DMS 273 treated with DMSO at 0.1 percent for 48 hours (cell line): ENCODE measurements around the gene INO80C.

Source experiments
- DNase-seq: peaks from one replicate; lab custom pipeline; 2025; lab: John Stamatoyannopoulos, UW

The INO80C gene

GRCh38 chr18:35513181-35513936 is 15.6 kb upstream of the INO80C start:
- no peak for DNase-seq

DNA sequence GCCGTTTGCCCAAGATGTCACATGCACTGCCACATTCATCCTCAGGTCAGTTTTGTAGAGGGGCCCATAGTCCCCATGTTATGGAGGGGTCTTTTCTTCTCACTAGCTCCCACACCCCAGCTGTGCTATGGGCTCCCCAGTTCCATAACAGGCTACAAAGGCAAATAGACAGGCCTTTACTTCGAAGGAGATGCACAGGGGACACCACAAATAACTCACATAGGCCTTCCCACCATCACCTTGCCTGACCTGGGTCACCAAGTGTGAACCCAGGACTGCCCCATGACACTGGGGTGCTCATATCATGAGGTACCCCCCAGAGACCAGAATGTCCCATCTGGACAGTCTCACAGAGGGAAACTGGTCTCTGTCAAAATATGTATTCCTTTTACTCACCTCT is 15.0 kb upstream of the INO80C start:
- no peak for DNase-seq

- no peak for DNase-seq
Measured at GRCh38 chr18:35511833-35512232, 14.1 kb upstream of the INO80C start.

GRCh38 chr18:35511428-35511827 is 13.7 kb upstream of the INO80C start:
- no peak for DNase-seq

- no peak for DNase-seq
Measured at GRCh38 chr18:35510076-35510651, 12.4 kb upstream of the INO80C start.

DNA sequence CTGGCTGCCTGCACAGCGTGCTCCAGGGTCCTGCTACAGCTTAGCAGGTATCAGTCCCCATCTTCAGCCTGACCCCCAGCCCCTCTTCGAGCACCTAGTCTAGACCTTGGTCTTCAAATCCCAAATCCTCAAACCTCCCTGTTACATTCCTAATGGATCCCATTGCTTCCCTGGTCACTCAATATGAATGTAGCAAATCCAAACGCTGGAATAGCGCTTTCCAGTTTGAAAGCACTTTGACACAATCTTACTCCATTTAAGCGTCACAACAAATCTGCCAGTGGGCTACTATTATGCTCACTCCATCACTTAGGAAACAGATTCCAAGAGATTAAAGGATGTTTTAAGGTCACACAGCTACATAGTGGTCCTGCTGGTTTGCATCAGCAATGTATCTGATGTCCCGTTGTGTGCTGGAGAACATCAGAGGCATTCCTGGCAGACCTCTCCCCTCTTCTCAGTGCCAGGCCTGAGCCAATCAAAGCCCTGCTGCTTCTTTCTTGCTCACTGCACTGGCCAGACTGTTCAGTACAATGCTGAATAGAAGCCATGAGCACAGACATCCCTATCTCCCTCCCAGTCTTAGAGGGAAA is 11.1 kb upstream of the INO80C start:
- no peak for DNase-seq

- DNase-seq: no peak
Measured at GRCh38 chr18:35508030-35508429, 10.3 kb upstream of the INO80C start.

DNA sequence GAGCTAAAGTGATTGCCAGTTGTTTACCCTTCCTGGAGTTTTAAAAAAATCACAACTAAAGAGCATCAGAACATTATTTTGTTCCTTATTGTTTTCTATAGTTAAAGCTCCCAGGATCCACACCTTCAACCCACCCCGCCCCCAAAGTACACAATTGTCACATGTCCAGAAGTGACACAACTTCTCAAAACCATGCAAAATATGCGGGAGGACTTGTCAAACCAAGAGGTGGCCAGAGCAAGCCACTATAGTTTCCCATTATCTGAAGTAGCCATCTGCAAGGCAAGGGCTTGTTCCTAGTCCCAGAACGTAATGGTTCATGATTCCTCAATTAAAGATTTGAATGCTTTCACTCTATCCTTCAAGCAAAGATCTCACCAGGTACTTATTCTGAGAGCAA is 9.9 kb upstream of the INO80C start:
- no peak for DNase-seq

DNA sequence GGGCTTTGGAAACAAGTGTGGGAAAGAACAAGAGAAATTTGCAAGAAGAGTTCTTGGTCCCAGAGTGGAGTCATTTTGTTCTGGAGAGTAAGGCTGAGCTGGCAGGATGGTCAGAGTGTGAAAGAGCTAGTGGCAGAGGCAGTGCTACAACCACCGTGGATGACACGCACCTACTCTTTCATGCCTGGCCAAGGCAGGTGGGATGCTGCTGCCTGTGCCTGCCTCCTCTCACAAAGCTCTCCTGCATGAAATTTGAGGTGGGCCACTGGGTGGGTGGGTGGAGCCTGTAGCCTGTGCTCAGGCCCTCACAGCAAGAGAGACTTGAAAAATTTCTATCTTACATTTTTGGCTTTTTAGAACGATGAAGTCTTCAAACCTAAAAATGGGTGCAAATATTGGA is 9.4 kb upstream of the INO80C start:
- no peak for DNase-seq

GRCh38 chr18:35506024-35506712 is 8.4 kb upstream of the INO80C start:
- DNase-seq: no peak

- no peak for DNase-seq
Measured at GRCh38 chr18:35504996-35505395, 7.2 kb upstream of the INO80C start.

GRCh38 chr18:35502052-35502451 is 4.3 kb upstream of the INO80C start:
- DNase-seq: no peak

DNA sequence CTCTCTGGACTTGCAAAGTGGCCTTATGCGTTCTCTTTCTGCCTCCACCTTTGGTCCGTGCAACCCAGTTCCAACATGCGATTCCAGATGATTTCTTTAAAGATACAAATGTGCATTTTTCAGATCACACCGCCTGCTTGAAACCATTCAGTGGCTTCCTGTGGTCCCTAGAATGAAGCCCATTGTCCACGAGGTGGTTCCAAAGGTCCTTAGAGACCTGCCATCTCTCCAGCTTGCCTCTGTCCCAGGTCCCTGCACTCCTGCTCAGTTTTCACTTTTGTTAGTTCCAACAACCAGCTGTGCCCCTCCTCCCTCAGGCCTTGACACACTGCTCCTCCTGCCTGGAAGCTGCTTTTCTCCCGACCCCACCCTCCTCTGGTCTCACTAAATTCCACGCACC is 3.6 kb upstream of the INO80C start:
- DNase-seq: no peak

- no peak for DNase-seq
Measured at GRCh38 chr18:35500113-35500512, 2.4 kb upstream of the INO80C start.

- DNase-seq: no peak
Measured at GRCh38 chr18:35497027-35497369, 762 bp downstream of the INO80C start.

- DNase-seq: no peak
Measured at GRCh38 chr18:35495536-35496314, 2.0 kb downstream of the INO80C start.

DNA sequence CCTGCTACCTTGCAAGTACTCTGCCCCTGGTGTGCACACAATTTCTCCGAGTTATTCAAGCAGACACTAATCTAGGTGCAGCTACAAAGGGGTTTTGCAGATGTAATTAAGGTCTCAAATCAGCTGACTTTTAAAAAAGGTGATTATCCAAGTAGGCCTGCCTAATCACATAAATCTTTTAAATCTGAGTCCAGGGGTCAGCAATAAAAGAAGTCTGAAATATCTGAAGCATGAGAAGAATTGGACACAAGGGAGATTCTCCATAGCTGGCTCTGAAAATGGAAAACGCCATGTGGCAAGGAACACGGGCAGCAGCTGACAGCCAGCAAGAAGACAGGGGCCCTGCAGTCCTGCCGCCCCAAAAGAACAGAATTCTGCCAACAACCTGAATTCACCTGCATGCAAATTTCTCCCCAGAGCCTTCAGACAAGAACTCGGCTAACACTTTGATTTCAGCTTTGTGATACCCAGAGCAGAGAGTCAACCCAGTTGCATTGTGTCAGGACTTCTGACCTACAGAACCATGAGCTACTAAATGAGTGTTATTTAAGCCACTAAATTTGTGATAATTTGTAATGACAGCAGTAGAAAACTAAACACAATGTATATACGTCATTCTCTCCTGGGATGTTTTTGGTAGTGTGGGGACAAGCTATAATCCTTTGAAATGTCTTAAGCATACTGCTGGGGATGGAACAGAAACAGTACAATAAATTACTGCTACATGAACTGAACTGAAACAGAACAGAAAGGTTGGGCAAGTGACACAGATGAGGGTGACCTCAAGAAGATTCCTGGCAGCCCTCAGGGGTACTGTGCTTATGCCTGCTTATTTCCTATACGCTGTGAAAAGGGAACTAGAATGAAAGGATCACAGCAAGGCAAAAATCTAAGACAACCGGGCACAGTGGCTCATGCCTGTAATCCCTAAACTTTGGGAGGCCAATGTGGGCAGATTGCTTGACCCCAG is 3.2 kb downstream of the INO80C start:
- DNase-seq: no peak

GRCh38 chr18:35491700-35492077 is 6.1 kb downstream of the INO80C start:
- DNase-seq: no peak

GRCh38 chr18:35490894-35491699 is 6.7 kb downstream of the INO80C start:
- no peak for DNase-seq

GRCh38 chr18:35489913-35490490 is 7.8 kb downstream of the INO80C start:
- DNase-seq: no peak
